Transverse colon (tissue), 4 donors: ENCODE measurements around the gene CDH15. TPM values are rescaled to one million over a fixed set of nuclear protein-coding genes. Genes with fewer than 3 reads are reported as not detected.

Source experiments
- DNase-seq: peaks from one replicate; pipeline ENCODE4 v3.0.0-alpha.2; 2019
- H3K27ac ChIP-seq, 4 donors: fragments of 200-600 bp; sonication (generic); 2 replicates each; pipeline ENCODE4 v1.5.1; 2016 to 2018; ENCODE audit warnings: inconsistent platforms in 4 of 4
- H3K27me3 ChIP-seq: fragments of 200-600 bp; sonication (generic); 2 replicates; pipeline ENCODE4 v1.5.1; 2017; ENCODE audit warnings: inconsistent platforms
- H3K36me3 ChIP-seq, 4 donors: fragments of 200-600 bp; sonication (generic); 2 replicates each; pipeline ENCODE4 v1.5.1; 2017 to 2019; ENCODE audit warnings: inconsistent platforms in 4 of 4
- H3K4me1 ChIP-seq, 4 donors: fragments of 200-600 bp; sonication (generic); 2 replicates each; pipeline ENCODE4 v1.5.1; 2017 to 2020; ENCODE audit warnings: inconsistent platforms in 4 of 4
- H3K4me3 ChIP-seq, 4 donors: fragments of 200-600 bp; sonication (generic); 1 replicate in 1 of 4; 2 replicates in 3 of 4; pipeline versions ENCODE4 v1.5.1 to v1.6.1; 2017 to 2019; ENCODE audit warnings: inconsistent platforms in 4 of 4
- H3K9me3 ChIP-seq, 2 donors: fragments of 200-600 bp; sonication (generic); 2 replicates each; pipeline ENCODE4 v1.5.1; 2017 to 2019; ENCODE audit warnings: inconsistent platforms in 2 of 2
- CTCF ChIP-seq, 5 experiments: fragments of 200-600 bp in 3 of 5; fragments of 450-650 bp in 2 of 5; sonication (generic) in 3 of 5; IDR thresholded peaks; 1 replicate in 2 of 5; 2 replicates in 3 of 5; pipeline ENCODE4 v1.5.1; 2016 to 2017; ENCODE audit warnings: antibody characterized with exemption in 5 of 5, inconsistent platforms in 3 of 5, mild to moderate bottlenecking in 2 of 5, moderate library complexity in 1 of 5
- EP300 ChIP-seq: sonication (generic); formaldehyde crosslinking; IDR thresholded peaks from one replicate; pipeline ENCODE4 v1.6.1; 2017; ENCODE audit warnings: antibody characterized with exemption, low read depth
- POLR2A ChIP-seq: fragments of 450-650 bp; IDR thresholded peaks from one replicate; pipeline ENCODE4 v1.6.1; 2016; ENCODE audit warnings: antibody characterized with exemption, mild to moderate bottlenecking, moderate library complexity
- POLR2AphosphoS5 ChIP-seq, 3 donors: sonication (generic); formaldehyde crosslinking; IDR thresholded peaks; one replicate each; pipeline ENCODE4 v1.6.1; 2016; ENCODE audit warnings: antibody characterized with exemption in 3 of 3
- WGBS, 2 donors: methylation state at CpG; one replicate each; pipeline ENCODE4 v1.1.5; 2018; ENCODE audit warnings: low coverage in 1 of 2; 5-methylcytosine and 5-hydroxymethylcytosine counted together
- in situ Hi-C, 4 donors: fragments of 200-750 bp; cut with MboI; loops; one replicate each; pipeline versions ENCODE4 v1.15.0 to v1.15.1; 2017; ENCODE audit warnings: low sequenced_read_pairs in 3 of 4, low pct_ligation_motif_present in 1 of 4, low pct_unique_long_range_greater_than_20kb in 1 of 4
- intact Hi-C: fragments of 100-400 bp; cut with DNase I; formaldehyde crosslinking; loops from one replicate; pipeline ENCODE4 v1.15.1; 2023; ENCODE audit warnings: low total_unique reads
- total RNA-seq, 4 donors: library from RNA; depleted of rRNA; stranded (reverse); fragments of >200 nt; gene quantifications; one replicate each; pipeline ENCODE4 v1.1.0, GENCODE V29; 2016

CDH15 gene
- total RNA-seq, 4 donors from 2014 or later: not detected

- in situ Hi-C loops: no loop called here
- Histone ChIP-seq H3K4me3 (no peak overlapping the region), H3K9me3 (peaks cover 6 to 7% of the 10 kb centered on the region in 2 donors), H3K36me3 (peaks cover 0 to 36% (median 15%) of the 10 kb centered on the region in 4 donors), H3K4me1 (no peaks in the 10 kb centered on the region), H3K27ac (no peak overlapping the region), H3K27me3 (no peaks in the 10 kb centered on the region)
- 91 to 100% methylated on average over 3 to 12 of the region's 14 CpGs for WGBS, 2 donors
- no peak for TF ChIP-seq POLR2A
- TF ChIP-seq POLR2AphosphoS5 (IDR thresholded peaks at IDR 0.05): no peak
- TF ChIP-seq EP300: no peak
- TF ChIP-seq CTCF (IDR thresholded peaks at IDR 0.05): no peak
- intact Hi-C loops: no loop called here
- no peak for DNase-seq
These were observed 58.7 kb downstream of the CDH15 start for GRCh38 chr16:89230255-89230654.

GRCh38 chr16:89232107-89232506 is 60.6 kb downstream of the CDH15 start:
- peaks cover 1 to 6% of the 10 kb centered on the region in 2 donors for H3K9me3 ChIP-seq
- peaks cover 0 to 17% (median 7%) of the 10 kb centered on the region in 4 donors for H3K36me3 ChIP-seq
- H3K27me3 ChIP-seq: no peaks in the 10 kb centered on the region
- no peaks in the 10 kb centered on the region for H3K4me1 ChIP-seq
- in situ Hi-C loops: no loop called here
- TF ChIP-seq POLR2AphosphoS5 (IDR thresholded peaks at IDR 0.05): no peak
- TF ChIP-seq CTCF (IDR thresholded peaks at IDR 0.05): no peak
- TF ChIP-seq POLR2A: no peak
- TF ChIP-seq EP300: no peak
- DNase-seq: no peak
- H3K4me3 ChIP-seq: no peak overlapping the region
- H3K27ac ChIP-seq: no peak overlapping the region
- WGBS, 2 donors: 97% methylated on average over 2 of the region's 2 CpGs; no CpG with 5 or more reads in 1 of the 2 donors
- intact Hi-C loops: no loop called here

- TF ChIP-seq POLR2AphosphoS5 (IDR thresholded peaks at IDR 0.05): no peak
- no peak for TF ChIP-seq POLR2A
- TF ChIP-seq EP300: no peak
- TF ChIP-seq CTCF (IDR thresholded peaks at IDR 0.05): no peak
- Histone ChIP-seq H3K9me3 (no peaks in the 10 kb centered on the region), H3K36me3 (no peaks in the 10 kb centered on the region), H3K27ac (no peak overlapping the region), H3K4me1 (no peaks in the 10 kb centered on the region), H3K27me3 (no peaks in the 10 kb centered on the region), H3K4me3 (no peak overlapping the region)
- intact Hi-C loops (no loop called here), in situ Hi-C loops (no loop called here)
- WGBS, 2 donors: 90 to 95% methylated on average over 4 to 16 of the region's 16 CpGs
- DNase-seq: no peak
These were observed 62.3 kb downstream of the CDH15 start for GRCh38 chr16:89233678-89234490.

GRCh38 chr16:89237733-89238132 is 66.2 kb downstream of the CDH15 start:
- no peak for TF ChIP-seq POLR2AphosphoS5 (IDR thresholded peaks at IDR 0.05)
- TF ChIP-seq CTCF (IDR thresholded peaks at IDR 0.05): no peak
- no peak for TF ChIP-seq EP300
- TF ChIP-seq POLR2A: no peak

More at GRCh38 chr16:89237733-89238132, 66.2 kb downstream of the CDH15 start:
- Histone ChIP-seq H3K4me3 (no peak overlapping the region), H3K4me1 (peaks cover 0 to 14% (median 3%) of the 10 kb centered on the region in 4 donors), H3K27ac (no peak overlapping the region), H3K27me3 (no peaks in the 10 kb centered on the region), H3K9me3 (no peaks in the 10 kb centered on the region), H3K36me3 (no peaks in the 10 kb centered on the region)
- intact Hi-C loops: loop anchor here (5.0 kb wide), 1 partner anchor 260 kb away; no protein-coding TSS in a partner anchor
- in situ Hi-C loops: no loop called here
- DNase-seq: no peak
- 83 to 89% methylated on average over 2 to 3 of the region's 3 CpGs for WGBS, 2 donors
